Lower leg skin (tissue), 3 donors: ENCODE data around the gene LAIR1.

Source experiments
- CTCF ChIP-seq, 3 donors: fragments of 450-650 bp; IDR thresholded peaks; one replicate each; pipeline ENCODE4 v1.5.1; 2016; ENCODE audit warnings: antibody characterized with exemption in 3 of 3, mild to moderate bottlenecking in 3 of 3, moderate library complexity in 2 of 3
- POLR2A ChIP-seq, 2 donors: fragments of 450-650 bp; IDR thresholded peaks; one replicate each; pipeline ENCODE4 v1.6.1; 2016 to 2017; ENCODE audit warnings: antibody characterized with exemption in 2 of 2, mild to moderate bottlenecking in 1 of 2, moderate library complexity in 1 of 2

- TF ChIP-seq CTCF (IDR thresholded peaks at IDR 0.05) (no peak), POLR2A (IDR thresholded peaks at IDR 0.05) (no peak)
Observed at GRCh38 chr19:54412877-54413276, 48.1 kb upstream of the LAIR1 start.
